ENCODE measurements around the gene FANCG.

The FANCG gene

DNA sequence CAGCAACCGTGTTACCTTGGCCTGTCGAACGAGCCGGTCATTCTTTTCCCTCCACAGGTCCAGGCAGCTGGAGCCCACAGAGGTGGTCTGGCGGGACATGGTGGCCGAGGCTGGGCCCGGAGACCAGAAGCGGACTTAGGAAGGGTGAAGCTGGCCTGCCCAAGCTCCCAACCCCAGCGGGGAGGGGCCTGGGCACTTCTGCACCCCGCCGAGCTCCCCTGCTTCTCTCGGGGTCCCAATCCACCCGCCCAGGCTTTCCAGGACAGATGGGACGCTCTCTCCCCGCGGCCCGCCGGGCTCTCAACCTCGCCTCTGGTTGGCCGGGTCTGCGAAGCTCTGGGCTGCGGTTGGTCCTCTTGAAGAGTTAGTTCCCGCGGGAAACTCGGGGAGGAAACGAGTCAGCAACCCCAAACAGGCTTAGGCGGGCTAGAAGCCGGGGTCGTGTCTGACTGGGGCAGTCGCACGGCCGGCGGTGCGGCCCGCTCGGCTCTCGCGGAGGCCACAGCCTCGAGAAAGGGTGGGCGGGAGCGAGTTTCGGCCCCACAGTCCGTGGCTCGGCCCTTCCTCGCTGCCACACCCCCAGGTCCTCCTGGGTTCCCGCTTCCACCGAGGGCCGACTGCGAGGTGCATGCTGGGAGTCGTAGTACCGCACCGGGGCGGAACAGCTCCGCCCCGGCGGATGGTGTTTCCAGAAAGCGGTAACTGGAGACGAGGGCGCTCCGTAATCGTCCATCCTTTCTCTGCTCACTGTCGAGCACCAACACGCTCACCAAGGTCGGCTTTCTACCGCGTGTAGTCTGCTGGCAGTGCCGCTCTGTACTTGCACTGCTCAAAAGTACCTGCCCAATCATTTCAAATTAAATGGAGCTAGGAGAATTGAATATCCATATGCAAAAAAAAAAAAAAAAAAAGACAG lies at the start of gene FANCG:
Gene FANCG, minus strand, starts transcription at position 517 of the 916 bp plus-strand sequence. Its CDS starts 418 bp downstream, at position 99.
- DNase-seq (ENCODE audit: low read depth in 2 of 2) = peak; percentile 76 to 77

GRCh38 chr9:35116898-35117551 lies 37.3 kb upstream of the FANCG start:
- DNase-seq (ENCODE audit: low read depth in 2 of 2) = peak; percentile 65 to 73

DNA sequence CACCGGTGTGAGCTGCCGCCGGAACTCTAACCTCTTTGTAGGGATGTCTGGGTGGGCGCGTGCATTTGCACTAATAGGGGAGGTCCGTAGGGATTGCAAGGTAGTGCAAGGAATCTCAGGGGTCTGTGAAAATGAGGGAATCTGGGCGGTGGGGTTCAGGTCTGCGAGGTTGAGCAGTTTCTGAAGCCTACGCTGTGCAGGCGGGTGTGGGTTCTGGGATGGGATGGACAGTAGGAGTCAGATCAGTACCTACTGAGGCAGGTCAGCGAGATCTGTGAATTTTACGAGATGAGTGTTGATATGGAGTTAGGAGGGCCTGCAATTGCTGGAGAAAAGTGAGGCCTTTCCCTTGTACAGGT lies 36.8 kb upstream of the FANCG start:
- no peak for DNase-seq (ENCODE audit: low read depth in 2 of 2)

GRCh38 chr9:35115680-35116538 lies 36.2 kb upstream of the FANCG start, which contains the start of gene ATOSB:
ATOSB (minus strand) TSS chr9:35115862; CDS start chr9:35108274, 7,588 bp downstream.
- DNase-seq (ENCODE audit: low read depth in 2 of 2) = peak; percentile 92

DNA sequence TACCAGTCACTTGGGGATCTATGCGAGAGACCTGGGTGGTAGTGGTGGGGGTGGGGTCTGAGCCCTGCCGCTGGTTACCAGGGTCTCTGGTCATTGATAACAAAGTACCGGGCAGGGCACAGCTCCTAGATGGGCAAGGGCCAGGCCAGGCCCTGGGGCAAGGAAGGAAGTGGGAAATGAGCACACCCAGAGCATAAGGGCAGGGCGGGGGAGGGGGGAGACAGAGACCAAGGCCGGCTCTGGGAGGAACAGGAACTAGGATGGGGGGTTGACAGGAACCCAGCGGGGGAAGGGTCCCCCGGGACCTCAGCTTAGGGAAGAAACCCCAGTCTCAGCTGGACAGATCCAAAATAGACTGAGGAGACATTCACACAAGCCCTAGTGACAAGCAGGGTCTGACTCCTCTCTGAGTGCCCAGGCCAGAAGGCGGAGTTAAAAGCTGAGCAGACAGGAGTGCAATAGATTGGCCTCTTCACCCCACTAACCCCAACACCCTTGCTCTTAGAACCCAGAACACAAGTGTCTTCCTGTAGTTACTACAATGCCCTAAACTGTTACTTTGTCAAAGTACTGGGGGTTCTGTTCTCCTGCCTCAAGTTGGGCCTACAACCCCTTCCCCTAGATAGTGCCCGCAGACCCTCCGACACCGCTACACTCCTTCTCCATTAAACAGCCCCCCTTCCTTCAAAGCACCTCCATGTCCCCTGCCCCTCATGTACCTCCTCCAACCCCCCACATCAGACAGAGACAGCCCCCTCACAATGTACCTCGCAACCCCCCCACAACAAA lies 35.3 kb upstream of the FANCG start:
- no peak for DNase-seq (ENCODE audit: low read depth in 2 of 2)

GRCh38 chr9:35114113-35114839 lies 34.5 kb upstream of the FANCG start:
- DNase-seq (ENCODE audit: low read depth in 2 of 2) = peak; percentile 57 to 60

DNA sequence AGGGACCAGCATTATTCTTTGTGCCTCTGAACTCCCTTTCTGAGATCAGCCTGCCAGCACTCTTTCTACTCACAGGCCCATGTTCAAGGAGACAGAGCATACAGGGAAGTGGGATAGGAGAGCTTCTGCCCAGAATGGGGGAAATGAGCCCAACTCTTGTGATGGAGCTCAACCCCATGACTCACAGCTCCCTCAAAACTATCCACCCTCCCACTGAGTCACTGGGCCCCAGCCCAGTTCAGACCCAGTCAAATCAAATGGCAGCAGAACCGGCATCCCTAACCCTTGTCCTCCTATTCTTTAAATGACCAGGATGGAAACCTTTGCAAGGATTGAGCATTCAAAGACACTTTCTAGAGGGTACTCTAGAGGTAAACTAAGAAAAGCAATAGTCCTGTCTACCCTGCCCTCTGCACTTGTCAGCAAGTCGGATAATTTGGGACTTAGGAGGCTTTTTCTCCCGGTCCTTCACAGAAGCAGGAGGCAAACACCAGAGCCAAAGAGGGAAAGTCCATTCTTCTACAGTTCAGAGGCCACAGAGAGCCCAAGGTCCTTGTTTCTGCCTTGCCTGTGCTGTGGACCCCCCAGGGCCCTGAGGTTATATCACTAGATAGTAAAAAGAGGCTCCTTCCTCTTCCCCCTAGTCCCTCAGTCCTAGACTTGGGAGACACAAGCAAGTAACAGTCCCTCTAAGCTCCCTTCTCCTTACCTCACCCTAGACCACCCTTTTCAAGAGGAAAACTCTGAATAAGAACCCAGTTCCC lies 32.7 kb upstream of the FANCG start:
- DNase-seq (ENCODE audit: low read depth in 2 of 2) = no peak

GRCh38 chr9:35111001-35111933 lies 31.5 kb upstream of the FANCG start:
- DNase-seq (ENCODE audit: low read depth in 2 of 2) = peak; percentile 91 to 93

GRCh38 chr9:35110327-35110761 lies 30.6 kb upstream of the FANCG start:
- DNase-seq (ENCODE audit: low read depth in 2 of 2) = no peak

DNA sequence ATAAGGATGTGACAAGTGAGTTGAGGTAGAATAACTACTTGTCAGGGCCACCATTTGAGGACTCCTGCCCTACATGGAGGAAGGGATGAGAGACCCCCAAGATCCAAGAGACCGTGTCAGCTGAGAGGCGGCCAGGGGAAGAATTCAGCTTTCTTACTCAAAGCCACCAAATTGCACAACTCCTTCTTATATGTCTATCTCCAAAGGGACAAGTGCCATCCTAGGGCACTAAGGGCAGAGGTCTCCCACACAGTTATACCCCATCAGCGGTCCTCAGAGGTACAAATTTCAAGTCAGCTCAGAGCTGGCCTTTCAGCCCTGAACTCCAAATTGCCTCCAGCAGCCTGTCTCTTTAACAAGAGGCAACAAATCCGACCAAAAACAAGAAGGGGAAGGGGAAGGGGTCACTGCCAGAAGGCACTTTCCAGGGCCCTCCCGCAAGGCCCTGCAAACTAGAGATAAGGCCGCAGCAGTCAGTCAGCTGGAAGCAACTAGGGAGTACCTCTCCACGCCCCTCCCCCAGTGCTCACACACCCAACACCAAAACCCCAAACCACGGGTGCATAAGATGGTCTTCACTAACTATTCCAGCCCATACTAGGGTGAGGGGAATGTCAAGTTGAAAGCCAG lies 29.3 kb upstream of the FANCG start:
- no peak for DNase-seq (ENCODE audit: low read depth in 2 of 2)

DNA sequence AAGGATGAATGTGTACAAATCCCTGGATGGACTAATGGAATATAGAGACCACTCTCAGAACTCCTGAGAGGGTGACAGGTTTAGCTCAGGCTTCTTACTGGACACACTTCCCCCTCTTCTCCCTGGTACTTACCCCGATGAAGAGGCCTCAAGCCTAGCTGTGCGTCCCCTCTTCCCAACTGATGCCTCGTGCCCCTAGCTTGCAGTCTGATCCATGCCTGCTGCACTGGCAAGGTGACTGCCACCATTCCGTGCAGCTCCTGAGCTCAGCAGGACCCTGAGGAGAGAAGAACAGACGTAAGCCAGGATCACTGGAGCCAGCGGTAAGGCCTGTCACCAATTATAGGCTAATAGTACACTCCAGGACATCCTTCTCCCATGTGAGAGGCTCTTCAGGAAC lies 28.7 kb upstream of the FANCG start:
- no peak for DNase-seq (ENCODE audit: low read depth in 2 of 2)

- no peak for DNase-seq (ENCODE audit: low read depth in 2 of 2)
Measured at GRCh38 chr9:35107297-35108290, 27.9 kb upstream of the FANCG start.

- no peak for DNase-seq (ENCODE audit: low read depth in 2 of 2)
Measured at GRCh38 chr9:35106343-35106730, 26.6 kb upstream of the FANCG start.

DNA sequence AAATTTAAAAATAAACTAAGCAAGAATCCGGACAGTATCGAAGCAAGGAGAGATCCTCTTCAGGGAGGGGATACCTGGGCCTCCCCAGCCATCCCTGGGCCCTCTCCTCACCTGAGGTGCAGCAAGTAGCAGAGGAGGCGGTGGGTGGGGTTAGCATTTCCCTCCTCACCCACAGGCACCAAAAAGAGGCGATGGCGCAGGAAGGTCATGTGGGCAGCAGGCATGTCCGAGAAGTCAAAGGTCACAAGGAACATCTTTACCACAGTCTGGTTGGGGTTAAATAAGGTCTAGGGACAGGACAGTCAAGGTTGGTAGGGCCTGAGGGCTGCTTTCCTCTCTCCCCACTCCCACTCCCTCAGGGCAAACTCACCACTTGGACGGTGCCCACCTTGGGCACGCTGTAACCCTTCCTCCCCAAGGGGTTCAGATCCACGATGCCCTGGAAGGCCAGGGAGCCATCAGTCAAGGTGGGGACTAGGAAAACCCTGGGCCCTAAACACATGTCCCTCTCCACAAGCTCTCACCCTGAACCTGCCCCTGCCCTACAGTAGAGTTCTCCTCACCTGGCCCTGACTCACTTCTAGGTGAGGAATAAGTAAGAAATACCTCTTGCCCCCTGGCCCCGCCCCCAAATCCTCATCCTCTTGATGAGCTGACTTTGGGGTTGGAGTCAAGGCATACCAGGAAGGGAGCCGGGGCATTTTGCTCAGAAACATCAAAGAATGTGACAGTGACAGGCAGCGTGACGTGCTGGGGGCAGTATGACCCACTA lies 26.0 kb upstream of the FANCG start:
- DNase-seq (ENCODE audit: low read depth in 2 of 2) = no peak

- DNase-seq (ENCODE audit: low read depth in 2 of 2) = no peak
Measured at GRCh38 chr9:35105126-35105525, 25.4 kb upstream of the FANCG start.

GRCh38 chr9:35104586-35104985 lies 24.8 kb upstream of the FANCG start:
- DNase-seq (ENCODE audit: low read depth in 2 of 2) = no peak
